ENCODE measurements around the gene TPT1.

The TPT1 gene

GRCh38 chr13:45332036-45332830 lies 8.8 kb downstream of the TPT1 start:
- H3K9me2 ChIP-seq (replicated peaks; ENCODE audit: low read depth, low read length): no peaks in the 10 kb centered on the region
- no peaks in the 10 kb centered on the region for H3K9me3 ChIP-seq (ENCODE audit: insufficient read depth, low read depth, low read length)
- H3K9ac ChIP-seq (ENCODE audit: low read depth, low read length, poor library complexity, severe bottlenecking): no peak overlapping the region
- H3K27me3 ChIP-seq (ENCODE audit: insufficient read depth, low read length, poor library complexity, severe bottlenecking): no peaks in the 10 kb centered on the region
- H3K4me1 ChIP-seq (ENCODE audit: insufficient read depth, low read length, poor library complexity, severe bottlenecking): peaks cover 90% of the 10 kb centered on the region
- peaks cover 55% of the 10 kb centered on the region for H3K79me2 ChIP-seq (ENCODE audit: insufficient read depth, low read length)
- TF ChIP-seq EZH2phosphoT487 (IDR thresholded peaks at IDR 0.05; ENCODE audit: borderline replicate concordance): no peak
- TF ChIP-seq CTCF (conservative IDR thresholded peaks at IDR 0.05; ENCODE audit: low read length): no peak
- H3F3A ChIP-seq (ENCODE audit: low read depth): peaks cover 24% of the 10 kb centered on the region
- H3K4me3 ChIP-seq (ENCODE audit: low read length, poor library complexity, severe bottlenecking): no peak overlapping the region
- H3K36me3 ChIP-seq (ENCODE audit: insufficient read depth, low read length): peaks cover 22% of the 10 kb centered on the region
- no peak overlapping the region for H2AFZ ChIP-seq (ENCODE audit: low read length)
- peak overlapping the region; percentile 92 for H3K4me2 ChIP-seq (ENCODE audit: low read depth, low read length, poor library complexity, severe bottlenecking)
- H4K20me1 ChIP-seq (ENCODE audit: insufficient read depth, low read length, poor library complexity, severe bottlenecking): peaks cover 35% of the 10 kb centered on the region

- peaks cover 86% of the 10 kb centered on the region for H3K4me1 ChIP-seq (ENCODE audit: insufficient read depth, low read length, poor library complexity, severe bottlenecking)
- H3F3A ChIP-seq (ENCODE audit: low read depth): peaks cover 23% of the 10 kb centered on the region
- H4K20me1 ChIP-seq (ENCODE audit: insufficient read depth, low read length, poor library complexity, severe bottlenecking): peaks cover 29% of the 10 kb centered on the region
- H2AFZ ChIP-seq (ENCODE audit: low read length): no peak overlapping the region
- no peak overlapping the region for H3K4me3 ChIP-seq (ENCODE audit: low read length, poor library complexity, severe bottlenecking)
- peaks cover 16% of the 10 kb centered on the region for H3K36me3 ChIP-seq (ENCODE audit: insufficient read depth, low read length)
- no peaks in the 10 kb centered on the region for H3K27me3 ChIP-seq (ENCODE audit: insufficient read depth, low read length, poor library complexity, severe bottlenecking)
- H3K9ac ChIP-seq (ENCODE audit: low read depth, low read length, poor library complexity, severe bottlenecking): no peak overlapping the region
- peaks cover 49% of the 10 kb centered on the region for H3K79me2 ChIP-seq (ENCODE audit: insufficient read depth, low read length)
- no peaks in the 10 kb centered on the region for H3K9me2 ChIP-seq (replicated peaks; ENCODE audit: low read depth, low read length)
- peak overlapping the region; percentile 92 for H3K4me2 ChIP-seq (ENCODE audit: low read depth, low read length, poor library complexity, severe bottlenecking)
- H3K9me3 ChIP-seq (ENCODE audit: insufficient read depth, low read depth, low read length): no peaks in the 10 kb centered on the region
- TF ChIP-seq EZH2phosphoT487 (IDR thresholded peaks at IDR 0.05; ENCODE audit: borderline replicate concordance) (no peak), CTCF (conservative IDR thresholded peaks at IDR 0.05; ENCODE audit: low read length) (no peak)
These were observed 9.3 kb downstream of the TPT1 start for GRCh38 chr13:45331692-45332035.

- H3K36me3 ChIP-seq (ENCODE audit: insufficient read depth, low read length): peaks cover 11% of the 10 kb centered on the region
- H3K4me2 ChIP-seq (ENCODE audit: low read depth, low read length, poor library complexity, severe bottlenecking): peak overlapping the region; percentile 92
- H4K20me1 ChIP-seq (ENCODE audit: insufficient read depth, low read length, poor library complexity, severe bottlenecking): peaks cover 24% of the 10 kb centered on the region
- no peak overlapping the region for H3K4me3 ChIP-seq (ENCODE audit: low read length, poor library complexity, severe bottlenecking)
- peaks cover 23% of the 10 kb centered on the region for H3F3A ChIP-seq (ENCODE audit: low read depth)
- H3K27me3 ChIP-seq (ENCODE audit: insufficient read depth, low read length, poor library complexity, severe bottlenecking): no peaks in the 10 kb centered on the region
- H3K4me1 ChIP-seq (ENCODE audit: insufficient read depth, low read length, poor library complexity, severe bottlenecking): peaks cover 81% of the 10 kb centered on the region
- no peak overlapping the region for H2AFZ ChIP-seq (ENCODE audit: low read length)
- no peak overlapping the region for H3K9ac ChIP-seq (ENCODE audit: low read depth, low read length, poor library complexity, severe bottlenecking)
- H3K9me3 ChIP-seq (ENCODE audit: insufficient read depth, low read depth, low read length): no peaks in the 10 kb centered on the region
- TF ChIP-seq EZH2phosphoT487 (IDR thresholded peaks at IDR 0.05; ENCODE audit: borderline replicate concordance) (no peak), CTCF (conservative IDR thresholded peaks at IDR 0.05; ENCODE audit: low read length) (no peak)
- H3K9me2 ChIP-seq (replicated peaks; ENCODE audit: low read depth, low read length): no peaks in the 10 kb centered on the region
- H3K79me2 ChIP-seq (ENCODE audit: insufficient read depth, low read length): peaks cover 44% of the 10 kb centered on the region
These were observed 9.8 kb downstream of the TPT1 start for GRCh38 chr13:45331123-45331619.

Data from Loucy (cell line).